T-helper 1 cell treated with Interleukin-12 subunit alpha and Interleukin-12 subunit beta and Interleukin-4 antibody, amounts not matched to agents 30 ng/mL and 1 ng/mL, for 36 hours (primary cell): ENCODE measurements around the gene HLCS. TPM values are rescaled to one million over a fixed set of nuclear protein-coding genes. Genes with fewer than 3 reads are reported as not detected.
"Not testable (repeated sequence)": the region's sequence is repeated elsewhere in the genome, so short reads cannot be mapped to it uniquely, and the experiment has no call there.

Experiments
- intact Hi-C: fragments of 100-400 bp; cut with micrococcal nuclease; formaldehyde crosslinking; loops from one replicate; pipeline ENCODE4 v1.15.1; 2024
- total RNA-seq: library from RNA; stranded (reverse); gene quantifications from 2 replicates; pipeline ENCODE4 v1.2.3, GENCODE V29; 2022

Gene HLCS
- total RNA-seq, 1 donor from 2014 or later, result 16.2 TPM

DNA sequence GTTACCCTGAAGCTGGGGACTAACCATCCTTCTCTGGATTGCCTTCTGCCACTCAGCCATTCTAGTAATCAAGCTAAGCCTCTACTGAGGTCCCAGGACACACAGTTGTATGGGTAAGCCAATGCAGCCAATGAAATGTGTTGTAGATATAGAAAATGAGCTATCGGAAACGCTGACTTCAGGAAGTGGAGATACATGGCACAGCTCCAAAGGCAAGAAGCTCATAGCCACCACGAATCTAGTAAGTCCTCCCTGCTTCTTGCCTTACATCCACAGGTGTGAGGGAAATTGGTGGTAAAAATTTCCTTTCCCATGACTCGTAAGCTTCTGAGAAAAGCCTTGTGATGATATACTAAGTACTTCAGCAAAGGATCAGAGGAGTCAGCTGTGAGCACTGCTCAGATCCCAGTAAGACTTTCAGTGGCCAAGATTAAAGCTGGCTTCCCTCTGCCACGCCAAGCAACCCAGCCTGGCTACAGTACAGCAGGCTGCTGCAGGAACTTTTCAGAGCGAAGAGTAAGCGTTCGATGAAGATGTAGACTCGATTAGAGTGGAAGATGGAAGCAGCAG is 149.8 kb downstream of the HLCS start:
- intact Hi-C loops, result no loop called here

DNA sequence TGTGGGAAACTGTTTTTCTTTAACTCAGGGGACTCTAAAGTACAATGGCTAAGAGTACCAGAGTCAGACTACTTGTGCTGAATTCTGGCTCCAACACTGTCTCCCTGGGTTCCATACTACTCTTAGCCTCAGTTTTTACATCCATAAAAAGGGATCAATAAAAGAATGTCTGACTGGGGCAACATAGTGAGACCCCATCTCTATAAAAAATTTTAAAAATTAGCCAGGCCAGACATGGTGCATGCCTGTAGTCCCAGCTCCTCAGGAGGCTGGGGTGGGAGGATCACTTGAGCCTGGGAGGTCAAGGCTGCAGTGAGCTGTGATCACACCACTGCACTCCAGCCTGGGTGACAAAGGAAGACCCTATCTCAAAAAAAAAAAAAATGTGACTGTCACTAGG is 150.4 kb downstream of the HLCS start:
- intact Hi-C loops, result not testable (repeated sequence)

DNA sequence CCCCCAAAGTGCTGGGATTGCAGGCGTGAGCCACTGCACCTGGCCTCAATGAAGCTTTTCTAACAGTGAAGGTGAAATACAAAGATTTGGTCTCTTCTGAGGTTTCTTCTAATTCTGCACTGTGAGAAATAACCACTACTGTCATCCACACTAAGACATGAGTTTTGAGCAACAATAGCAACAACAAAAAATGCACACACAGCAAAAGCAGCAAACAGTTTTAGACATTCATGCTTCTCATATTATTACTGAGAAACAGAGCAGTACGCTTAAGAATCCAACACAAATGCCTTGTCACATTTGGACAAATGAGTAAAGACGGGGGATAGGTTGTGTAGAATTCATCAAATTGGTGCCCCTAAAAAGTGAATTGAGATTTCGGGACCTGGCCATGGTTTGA is 151.2 kb downstream of the HLCS start:
- intact Hi-C loops, result no loop called here

GRCh38 chr21:36813052-36813451 is 153.4 kb downstream of the HLCS start:
- intact Hi-C loops, result no loop called here

DNA sequence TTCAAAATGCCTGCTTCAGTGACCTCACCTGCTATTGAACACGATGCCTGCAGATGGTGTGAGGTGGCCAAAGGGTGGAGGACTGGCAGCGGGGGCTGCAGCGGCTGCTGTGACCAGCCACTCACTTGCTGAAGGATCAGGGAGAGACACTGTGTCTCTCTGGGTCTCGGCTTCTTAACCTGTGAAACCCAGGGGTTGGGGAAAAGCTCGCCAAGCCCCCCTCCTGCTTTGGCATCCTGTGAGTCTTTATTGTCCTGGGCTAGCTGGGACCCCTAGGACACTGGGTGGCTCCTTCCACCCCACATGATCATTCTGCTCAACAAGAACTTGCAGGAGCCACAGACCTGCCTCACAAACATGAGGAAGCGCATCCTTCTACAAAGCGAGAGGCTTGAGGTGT is 154.7 kb downstream of the HLCS start:
- intact Hi-C loops, result no loop called here

DNA sequence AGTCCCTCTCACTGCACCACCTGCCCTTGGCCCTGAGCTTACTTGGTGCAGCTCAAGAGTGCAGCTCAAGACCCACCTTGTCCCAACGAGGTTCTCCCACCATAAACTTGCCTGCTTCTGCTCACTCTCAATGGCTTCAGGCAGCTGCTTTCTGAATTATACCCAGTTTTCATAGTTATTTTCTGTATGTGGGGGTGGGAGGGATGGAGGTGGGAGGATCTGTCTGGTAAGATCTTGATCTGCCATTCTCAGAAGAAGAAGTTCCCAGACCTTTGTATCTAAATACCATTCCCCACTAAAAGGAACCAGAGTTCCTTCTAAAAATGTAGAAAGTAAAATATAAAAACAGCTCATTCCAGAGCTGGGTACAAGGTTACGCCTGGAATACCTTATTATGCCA is 156.0 kb downstream of the HLCS start:
- intact Hi-C loops, result no loop called here

GRCh38 chr21:36807422-36807928 is 159.0 kb downstream of the HLCS start:
- intact Hi-C loops, result no loop called here

GRCh38 chr21:36806103-36806502 is 160.4 kb downstream of the HLCS start:
- intact Hi-C loops, result no loop called here

GRCh38 chr21:36804874-36805611 is 161.4 kb downstream of the HLCS start:
- intact Hi-C loops, result no loop called here

GRCh38 chr21:36803816-36804439 is 162.5 kb downstream of the HLCS start:
- intact Hi-C loops, result no loop called here

GRCh38 chr21:36803051-36803645 is 163.3 kb downstream of the HLCS start:
- intact Hi-C loops, result no loop called here

DNA sequence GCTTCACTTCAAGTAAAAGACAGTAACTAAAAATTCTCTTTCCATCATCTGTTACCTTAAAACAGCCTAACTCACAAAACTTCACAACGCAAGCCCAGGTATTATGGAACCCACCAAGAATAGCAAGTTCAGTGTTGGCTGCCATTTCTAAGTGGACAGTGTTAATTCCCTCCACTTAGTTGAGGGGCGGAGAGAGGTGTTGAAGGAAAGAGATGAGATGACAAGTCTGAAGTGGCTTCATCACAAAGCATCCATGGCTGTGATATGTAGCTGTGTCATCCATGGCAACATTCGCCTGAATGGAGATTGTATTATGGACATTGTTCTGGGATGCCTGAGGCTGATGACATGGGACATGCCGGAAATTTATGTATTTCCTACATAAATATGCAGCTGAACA is 165.7 kb downstream of the HLCS start:
- intact Hi-C loops, result no loop called here

GRCh38 chr21:36799869-36800268 is 166.6 kb downstream of the HLCS start:
- intact Hi-C loops, result no loop called here

- intact Hi-C loops, result no loop called here
Observed at GRCh38 chr21:36798491-36798890, 168.0 kb downstream of the HLCS start.

DNA sequence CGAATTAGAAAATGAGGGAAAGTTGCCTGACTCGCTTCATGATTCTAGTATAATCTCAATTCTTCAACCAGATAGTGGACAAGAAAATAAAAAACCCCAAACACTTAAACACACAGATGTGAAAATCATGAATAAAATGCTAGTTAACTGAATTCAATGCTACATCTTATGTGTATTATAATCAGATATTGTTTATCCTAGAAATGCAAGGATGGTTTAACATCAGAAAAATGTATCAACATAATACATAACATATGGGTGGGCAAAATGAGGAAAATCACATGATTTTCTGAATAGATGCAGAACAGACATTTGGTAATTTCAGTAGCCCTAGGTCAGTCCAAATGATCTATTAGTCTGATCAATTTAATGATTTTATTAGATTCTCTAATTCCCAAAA is 170.4 kb downstream of the HLCS start:
- intact Hi-C loops, result no loop called here

DNA sequence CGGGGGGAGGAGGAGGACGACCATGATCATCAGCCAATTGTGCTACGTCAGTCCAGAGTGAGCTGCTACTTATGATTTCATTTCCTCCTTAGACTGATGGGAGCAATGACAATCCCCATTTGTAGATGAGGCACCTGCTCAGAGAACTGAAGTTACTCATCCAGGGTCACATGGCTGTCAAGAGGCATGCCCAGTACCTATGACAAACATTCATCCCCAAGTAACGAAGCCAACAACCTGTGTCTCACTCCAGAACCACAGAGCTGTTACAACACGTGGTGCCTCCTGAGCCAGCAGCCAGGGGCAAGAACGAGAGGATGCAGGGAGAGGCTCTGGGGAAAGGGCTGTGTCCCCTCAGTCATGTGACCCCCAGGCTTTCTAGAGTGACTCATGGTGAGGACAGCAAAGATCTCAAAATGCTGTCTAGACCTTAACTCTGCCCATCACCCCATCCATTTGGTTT is 173.9 kb downstream of the HLCS start:
- intact Hi-C loops, result no loop called here

- intact Hi-C loops, result no loop called here
Observed at GRCh38 chr21:36791695-36792470, 174.6 kb downstream of the HLCS start.

- intact Hi-C loops, result no loop called here
Observed at GRCh38 chr21:36791180-36791579, 175.3 kb downstream of the HLCS start.

- intact Hi-C loops, result no loop called here
Observed at GRCh38 chr21:36790616-36791015, 175.9 kb downstream of the HLCS start.

GRCh38 chr21:36788120-36788638 is 178.3 kb downstream of the HLCS start:
- intact Hi-C loops, result no loop called here

GRCh38 chr21:36786186-36786585 is 180.3 kb downstream of the HLCS start:
- intact Hi-C loops, result no loop called here
